ENCODE results near the gene KLK5. TPM values are rescaled to one million over a fixed set of nuclear protein-coding genes. Genes with fewer than 3 reads are reported as not detected.

KLK5 gene
- total and polyA plus RNA-seq, 9 donors, result 0.17 to 2.3 (median 0.41) TPM; not detected in 6

GRCh38 chr19:50926144-50926543 lies 26.7 kb downstream of the KLK5 start:
- Histone ChIP-seq H3K27me3 (no peaks in the 10 kb centered on the region), H3K27ac (no peak overlapping the region), H3K36me3 (no peaks in the 10 kb centered on the region), H3K4me3 (no peak overlapping the region), H3K9me3 (no peaks in the 10 kb centered on the region), H3K4me1 (ENCODE audit: insufficient read depth) (no peaks in the 10 kb centered on the region)
- intact Hi-C loops (cut with DNase I), result loop anchor here in 1 of 4 donors (5.0 to 10.0 kb wide), 2 partner anchors 171 to 249 kb away; no protein-coding TSS in a partner anchor
- TF ChIP-seq POLR2A (IDR thresholded peaks at IDR 0.05) (no peak), EP300 (IDR thresholded peaks at IDR 0.05) (no peak), CTCF (IDR thresholded peaks at IDR 0.05) (no peak)
- 74 to 79% (median 76%) methylated on average over 11 of the region's 11 CpGs for WGBS, 3 donors
- DNase-seq, result no peak

- DNase-seq, result no peak
- Histone ChIP-seq H3K27me3 (no peaks in the 10 kb centered on the region), H3K9me3 (no peaks in the 10 kb centered on the region), H3K4me1 (ENCODE audit: insufficient read depth) (no peaks in the 10 kb centered on the region), H3K27ac (no peak overlapping the region), H3K4me3 (no peak overlapping the region), H3K36me3 (no peaks in the 10 kb centered on the region)
- TF ChIP-seq CTCF (IDR thresholded peaks at IDR 0.05), result no peak
- no peak for TF ChIP-seq EP300 (IDR thresholded peaks at IDR 0.05)
- no peak for TF ChIP-seq POLR2A (IDR thresholded peaks at IDR 0.05)
- WGBS, 3 donors, result 52 to 70% (median 64%) methylated on average over 2 of the region's 2 CpGs
- intact Hi-C loops (cut with DNase I), result loop anchor here in 1 of 4 donors (5.0 to 10.0 kb wide), 2 partner anchors 172 to 249 kb away; no protein-coding TSS in a partner anchor
These were observed 27.1 kb downstream of the KLK5 start for GRCh38 chr19:50925734-50926133.

- intact Hi-C loops (cut with DNase I), result loop anchor here in 1 of 4 donors (10.0 kb wide), 1 partner anchor 250 kb away; no protein-coding TSS in a partner anchor
- 40 to 50% (median 42%) methylated on average over 6 of the region's 6 CpGs for WGBS, 3 donors
- TF ChIP-seq EP300 (IDR thresholded peaks at IDR 0.05) (no peak), POLR2A (IDR thresholded peaks at IDR 0.05) (no peak), CTCF (IDR thresholded peaks at IDR 0.05) (no peak)
- Histone ChIP-seq H3K27ac (no peak overlapping the region), H3K4me1 (ENCODE audit: insufficient read depth) (no peaks in the 10 kb centered on the region), H3K27me3 (no peaks in the 10 kb centered on the region), H3K36me3 (no peaks in the 10 kb centered on the region), H3K9me3 (no peaks in the 10 kb centered on the region), H3K4me3 (no peak overlapping the region)
- no peak for DNase-seq
These were observed 28.3 kb downstream of the KLK5 start for GRCh38 chr19:50924586-50924985.

- WGBS, 3 donors, result 27 to 42% (median 32%) methylated on average over 16 to 21 of the region's 21 CpGs
- TF ChIP-seq CTCF (IDR thresholded peaks at IDR 0.05) (peak in 2 of 3 donors; percentile 30 to 46), EP300 (IDR thresholded peaks at IDR 0.05) (no peak)
- intact Hi-C loops (cut with DNase I), result loop anchor here in 1 of 4 donors (10.0 kb wide), 1 partner anchor 252 kb away; no protein-coding TSS in a partner anchor
- no peaks in the 10 kb centered on the region for H3K4me1 ChIP-seq (ENCODE audit: insufficient read depth)
- H3K9me3 ChIP-seq, result no peaks in the 10 kb centered on the region
- H3K36me3 ChIP-seq, result no peaks in the 10 kb centered on the region
- no peak overlapping the region for H3K27ac ChIP-seq
- peak; percentile 39 to 64 (median 52) for DNase-seq
- H3K4me3 ChIP-seq, result no peak overlapping the region
- H3K27me3 ChIP-seq, result no peaks in the 10 kb centered on the region
These were observed 30.5 kb downstream of the KLK5 start for GRCh38 chr19:50922317-50922853.
